Ovary (tissue), 9 donors: ENCODE measurements around the gene TXNRD2. TPM values are rescaled to one million over a fixed set of nuclear protein-coding genes. Genes with fewer than 3 reads are reported as not detected.
A peak's percentile ranks its signal among the peaks of the same experiment; 100 is the strongest.

Source experiments
- DNase-seq, 5 donors: peaks; one replicate each; pipeline ENCODE4 v3.0.0-alpha.2; 2019 to 2020
- H3K27ac ChIP-seq, 2 donors: fragments of 200-600 bp; one replicate each; pipeline versions ENCODE4 v1.5.1 to v1.8.0; 2019 to 2022
- H3K27me3 ChIP-seq: fragments of 200-600 bp; one replicate; pipeline ENCODE4 v1.8.0; 2022
- H3K36me3 ChIP-seq: fragments of 200-600 bp; sonication (generic); one replicate; pipeline ENCODE4 v1.5.1; 2019
- H3K4me1 ChIP-seq: one replicate; pipeline ENCODE4 v1.8.1; 2013; ENCODE audit warnings: mild to moderate bottlenecking, moderate library complexity; ENCODE audit not compliant: insufficient read depth
- H3K4me3 ChIP-seq: fragments of 200-600 bp; sonication (generic); one replicate; pipeline ENCODE4 v1.5.1; 2017
- H3K9me3 ChIP-seq, 2 donors: fragments of 200-600 bp in 1 of 2; sonication (generic) in 1 of 2; one replicate each; pipeline versions ENCODE4 v1.5.1 to v1.8.1; 2013 to 2019; ENCODE audit warnings: mild to moderate bottlenecking in 1 of 2, moderate library complexity in 1 of 2
- EP300 ChIP-seq: sonication (generic); formaldehyde crosslinking; IDR thresholded peaks from one replicate; pipeline ENCODE4 v1.6.1; 2017; ENCODE audit warnings: antibody characterized with exemption
- POLR2A ChIP-seq: fragments of 450-650 bp; IDR thresholded peaks from one replicate; pipeline ENCODE4 v1.6.1; 2017; ENCODE audit warnings: antibody characterized with exemption, mild to moderate bottlenecking, moderate library complexity
- WGBS, 3 donors: extraction: QIAGEN DNeasy Blood & Tissue Kit in 1 of 3; methylation state at CpG; one replicate each; pipeline versions ENCODE4 v1.1.5 to v1.1.7; 2013 to 2017; 5-methylcytosine and 5-hydroxymethylcytosine counted together
- intact Hi-C, 4 donors: fragments of 100-400 bp; cut with DNase I; formaldehyde crosslinking; loops; one replicate each; pipeline versions ENCODE4 v1.11.0 to v1.15.1; 2022 to 2023
- polyA plus RNA-seq, 2 donors: library from polyadenylated mRNA; stranded (reverse); fragments of 200-250 nt in 1 of 2; fragments of 350-450 nt in 1 of 2; fragmentation: Illumina TruSeq in 1 of 2; extraction: RNeasy Lipid Tissue Mini Kit (QIAGEN cat#74804) in 1 of 2; gene quantifications; one replicate each; pipeline ENCODE4 v1.2.3, GENCODE V29; 2013 to 2014
- total RNA-seq, 7 donors: library from RNA; depleted of rRNA in 2 of 7; stranded (reverse); fragments of >200 nt in 2 of 7; fragmentation: NEBNext Ultra II Directional in 3 of 7; extraction: Animal tissue kit (Norgen Biotek cat#: 25700) in 3 of 7; gene quantifications; one replicate each; pipeline versions ENCODE4 v1.1.0 to v1.2.4, GENCODE V29; 2016 to 2023
- TF ChIP-seq, protein P1 (sequence below), 3 donors: fragments of 450-650 bp in 2 of 3; fragments of 200-600 bp in 1 of 3; IDR thresholded peaks; one replicate each; pipeline versions ENCODE4 v1.5.1 to v1.8.0; 2016 to 2022; ENCODE audit warnings: antibody characterized with exemption in 3 of 3, mild to moderate bottlenecking in 1 of 3
- donor health status: DM: no; HTN: no; CAD: no; lungs with moderate emphysema.
- donor health status: DM: no; HTN: no; CAD: no.
- donor health status: Bipolar disorder and iron deficiency.
- donor health status: DM: yes; HTN: yes; CAD: no.
- donor health status: DM: no; HTN: no; CAD: no.
- donor health status: DM: yes; HTN: yes; CAD: no.

Gene TXNRD2
- total and polyA plus RNA-seq, 9 donors: 21.3 to 37.8 (median 26.9) TPM

DNA sequence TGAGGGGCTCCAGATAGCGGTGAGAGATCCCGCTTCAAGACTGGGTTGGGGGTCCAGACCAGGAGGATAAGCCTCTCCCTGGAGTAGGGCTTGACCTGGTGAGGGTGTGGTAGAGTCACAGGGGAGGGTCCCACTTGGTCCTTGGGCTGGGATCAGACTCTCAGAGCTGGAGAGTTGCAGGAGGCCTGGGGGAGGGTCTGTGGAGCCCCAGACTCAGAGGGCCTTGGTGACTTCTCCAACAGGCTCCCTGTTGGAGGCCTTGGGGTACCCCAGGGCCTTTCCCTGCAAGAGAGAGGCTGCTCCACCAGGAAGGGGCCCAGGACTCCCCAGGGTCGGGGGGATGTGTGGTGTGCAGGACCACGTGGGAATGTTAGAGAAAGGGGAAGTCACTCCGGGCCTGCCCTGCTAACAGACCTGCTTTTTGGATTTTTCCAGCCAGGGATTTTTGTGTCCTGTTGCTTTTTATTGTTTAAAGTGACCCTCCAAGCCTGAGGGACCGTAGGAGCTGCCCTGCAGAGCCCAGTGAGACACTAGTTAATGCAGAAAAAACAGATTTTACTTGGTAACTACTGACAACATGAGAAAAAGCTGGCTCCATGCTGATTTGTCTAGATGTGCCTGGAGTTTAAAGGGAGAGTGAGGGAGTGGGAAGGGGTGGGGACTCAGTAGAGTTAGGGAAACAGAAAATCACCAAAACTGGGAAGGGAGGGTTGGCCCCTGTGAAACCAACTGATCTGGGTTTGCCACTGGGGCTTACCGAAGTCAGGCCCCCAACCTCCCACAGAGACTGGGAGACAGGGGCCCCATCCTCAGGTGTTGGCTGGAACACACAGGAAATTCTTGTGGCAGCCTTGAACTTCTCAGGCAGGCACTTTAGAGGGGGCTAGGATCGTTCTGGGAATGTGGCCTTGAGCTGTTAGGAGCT lies 801 bp upstream of the TXNRD2 start:
- WGBS, 3 donors: 1 to 2% (median 2%) methylated on average over 8 of the region's 8 CpGs
- H3K36me3 ChIP-seq: no peaks in the 10 kb centered on the region
- peak; percentile 60 to 79 (median 68) for DNase-seq
- H3K27ac ChIP-seq: peak overlapping the region; percentile 97 to 98
- H3K4me3 ChIP-seq: peak overlapping the region; percentile 75
- H3K9me3 ChIP-seq: no peaks in the 10 kb centered on the region
- intact Hi-C loops: loop anchor here in 1 of 4 donors (5.0 kb wide), 1 partner anchor 90 kb away; the partner anchor contains the start of genes GNB1L and RTL10
- no peaks in the 10 kb centered on the region for H3K27me3 ChIP-seq
- TF ChIP-seq EP300 (no peak), POLR2A (no peak)
- TF ChIP-seq, protein P1, sequence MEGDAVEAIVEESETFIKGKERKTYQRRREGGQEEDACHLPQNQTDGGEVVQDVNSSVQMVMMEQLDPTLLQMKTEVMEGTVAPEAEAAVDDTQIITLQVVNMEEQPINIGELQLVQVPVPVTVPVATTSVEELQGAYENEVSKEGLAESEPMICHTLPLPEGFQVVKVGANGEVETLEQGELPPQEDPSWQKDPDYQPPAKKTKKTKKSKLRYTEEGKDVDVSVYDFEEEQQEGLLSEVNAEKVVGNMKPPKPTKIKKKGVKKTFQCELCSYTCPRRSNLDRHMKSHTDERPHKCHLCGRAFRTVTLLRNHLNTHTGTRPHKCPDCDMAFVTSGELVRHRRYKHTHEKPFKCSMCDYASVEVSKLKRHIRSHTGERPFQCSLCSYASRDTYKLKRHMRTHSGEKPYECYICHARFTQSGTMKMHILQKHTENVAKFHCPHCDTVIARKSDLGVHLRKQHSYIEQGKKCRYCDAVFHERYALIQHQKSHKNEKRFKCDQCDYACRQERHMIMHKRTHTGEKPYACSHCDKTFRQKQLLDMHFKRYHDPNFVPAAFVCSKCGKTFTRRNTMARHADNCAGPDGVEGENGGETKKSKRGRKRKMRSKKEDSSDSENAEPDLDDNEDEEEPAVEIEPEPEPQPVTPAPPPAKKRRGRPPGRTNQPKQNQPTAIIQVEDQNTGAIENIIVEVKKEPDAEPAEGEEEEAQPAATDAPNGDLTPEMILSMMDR (IDR thresholded peaks at IDR 0.05): no peak
- peaks cover 19% of the 10 kb centered on the region for H3K4me1 ChIP-seq

DNA sequence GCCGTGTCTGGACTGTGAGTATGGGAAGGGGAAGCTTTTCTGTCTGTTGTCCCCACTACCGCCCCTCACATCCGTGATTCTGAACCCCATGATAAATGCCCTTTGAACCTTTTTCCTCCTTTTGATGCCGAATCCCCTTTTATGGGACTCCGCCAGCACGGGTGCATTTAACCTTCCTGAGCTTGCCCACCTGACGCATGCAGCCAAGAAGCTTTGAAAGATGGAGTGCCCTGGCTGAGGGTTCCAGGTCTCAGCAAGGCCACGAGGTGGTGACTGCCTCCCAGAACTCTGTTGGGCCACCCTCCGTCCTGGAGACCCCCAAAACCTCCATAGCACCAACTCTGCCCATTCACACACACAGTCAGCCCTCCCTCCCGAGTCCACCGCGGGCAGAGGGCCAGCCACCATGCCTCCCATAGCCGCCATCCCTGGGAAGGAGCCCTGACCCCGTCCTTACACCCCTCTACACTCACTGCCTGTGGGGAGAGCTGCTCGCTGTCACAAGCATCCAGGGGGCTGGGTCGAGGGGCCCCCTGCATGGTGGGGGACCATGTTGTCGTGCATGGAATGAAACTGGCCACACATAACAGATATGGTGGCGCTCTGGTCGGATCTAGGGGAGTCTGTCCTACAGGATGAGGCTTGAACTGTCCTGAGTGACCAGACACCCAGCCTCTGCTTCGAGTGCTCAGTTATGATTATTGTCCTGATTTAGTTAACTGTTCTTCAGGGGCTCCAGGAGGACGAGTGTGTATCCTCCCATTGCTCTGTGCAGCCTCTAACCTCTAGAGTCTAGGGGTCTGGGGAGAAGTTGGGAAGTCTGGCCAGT lies 868 bp downstream of the TXNRD2 start:
- Histone ChIP-seq H3K4me3 (peak overlapping the region; percentile 75), H3K27me3 (no peaks in the 10 kb centered on the region), H3K4me1 (peaks cover 16% of the 10 kb centered on the region), H3K27ac (peak overlapping the region; percentile 97 to 98), H3K9me3 (no peaks in the 10 kb centered on the region), H3K36me3 (no peaks in the 10 kb centered on the region)
- peak in 3 of 5 donors; percentile 40 to 59 (median 58) for DNase-seq
- TF ChIP-seq, protein P1 (IDR thresholded peaks at IDR 0.05): no peak
- TF ChIP-seq EP300: no peak
- TF ChIP-seq POLR2A: no peak
- intact Hi-C loops: loop anchor here in 1 of 4 donors (5.0 kb wide), 1 partner anchor 88 kb away; the partner anchor contains the start of genes GNB1L and RTL10
- 39 to 60% (median 41%) methylated on average over 21 of the region's 21 CpGs for WGBS, 3 donors

- no peak for DNase-seq
- Histone ChIP-seq H3K4me1 (peaks cover 7% of the 10 kb centered on the region), H3K27me3 (no peaks in the 10 kb centered on the region), H3K4me3 (no peak overlapping the region), H3K27ac (no peak overlapping the region), H3K9me3 (no peaks in the 10 kb centered on the region), H3K36me3 (no peaks in the 10 kb centered on the region)
- 89 to 91% (median 90%) methylated on average over 16 of the region's 16 CpGs for WGBS, 3 donors
- intact Hi-C loops: no loop called here
- TF ChIP-seq POLR2A (no peak), EP300 (no peak)
- TF ChIP-seq, protein P1 (IDR thresholded peaks at IDR 0.05): no peak
Observed at GRCh38 chr22:19937616-19938473, 3.8 kb downstream of the TXNRD2 start.
